Endothelial cell (in vitro differentiated cells): ENCODE data around the gene NAA50. TPM values are rescaled to one million over a fixed set of nuclear protein-coding genes. Genes with fewer than 3 reads are reported as not detected.

Source experiments
- DNase-seq: peaks from one replicate; pipeline ENCODE4 v3.0.0; 2021; ENCODE audit warnings: low spot score
- H3K27ac Mint-ChIP-seq: one replicate; pipeline ENCODE4 v1.8.0; 2021; ENCODE audit warnings: mixed read lengths, inconsistent platforms; ENCODE audit not compliant: unreplicated experiment
- H3K27me3 Mint-ChIP-seq: one replicate; pipeline ENCODE4 v1.8.0; 2021; ENCODE audit warnings: mild to moderate bottlenecking, moderate library complexity, mixed read lengths, inconsistent platforms; ENCODE audit not compliant: unreplicated experiment
- H3K36me3 Mint-ChIP-seq: one replicate; pipeline ENCODE4 v1.8.0; 2021; ENCODE audit warnings: mild to moderate bottlenecking, low read depth, mixed read lengths, inconsistent platforms; ENCODE audit not compliant: unreplicated experiment
- H3K4me1 Mint-ChIP-seq: one replicate; pipeline ENCODE4 v1.8.0; 2021; ENCODE audit warnings: mild to moderate bottlenecking, mixed read lengths, inconsistent platforms; ENCODE audit not compliant: unreplicated experiment
- H3K4me3 Mint-ChIP-seq: one replicate; pipeline ENCODE4 v1.8.0; 2021; ENCODE audit warnings: mild to moderate bottlenecking, mixed read lengths, inconsistent platforms; ENCODE audit not compliant: unreplicated experiment
- H3K9me3 Mint-ChIP-seq: one replicate; pipeline ENCODE4 v1.8.0; 2021; ENCODE audit warnings: mixed read lengths, inconsistent platforms; ENCODE audit not compliant: unreplicated experiment
- CTCF ChIP-seq: fragments of 200-600 bp; sonication (generic); IDR thresholded peaks from one replicate; pipeline ENCODE4 v1.5.0; 2021; ENCODE audit warnings: antibody characterized with exemption; ENCODE audit not compliant: unreplicated experiment
- total RNA-seq: library from RNA; stranded (reverse); fragmentation: NEBNext Ultra II Directional; extraction: Animal tissue kit (Norgen Biotek cat#: 25700); gene quantifications from one replicate; pipeline ENCODE4 v1.2.1, GENCODE V29; 2021; ENCODE audit not compliant: unreplicated experiment

The NAA50 gene
- total RNA-seq, 1 donor from 2014 or later: 76.7 TPM

GRCh38 chr3:113685124-113685523, 60.9 kb downstream of the NAA50 start:
- no peak for DNase-seq
- no peak for TF ChIP-seq CTCF
- Mint-ChIP-seq H3K4me3 (peak overlapping the region; percentile 29), H3K36me3 (peaks cover 8% of the 10 kb centered on the region), H3K27ac (no peak overlapping the region), H3K27me3 (no peaks in the 10 kb centered on the region), H3K9me3 (no peaks in the 10 kb centered on the region), H3K4me1 (no peaks in the 10 kb centered on the region)

GRCh38 chr3:113684271-113684819, 61.7 kb downstream of the NAA50 start:
- Mint-ChIP-seq H3K27ac (no peak overlapping the region), H3K4me3 (no peak overlapping the region), H3K4me1 (no peaks in the 10 kb centered on the region), H3K9me3 (no peaks in the 10 kb centered on the region), H3K27me3 (no peaks in the 10 kb centered on the region), H3K36me3 (peaks cover 8% of the 10 kb centered on the region)
- TF ChIP-seq CTCF: no peak
- no peak for DNase-seq

- TF ChIP-seq CTCF: no peak
- no peak overlapping the region for H3K27ac Mint-ChIP-seq
- peaks cover 16% of the 10 kb centered on the region for H3K36me3 Mint-ChIP-seq
- no peaks in the 10 kb centered on the region for H3K27me3 Mint-ChIP-seq
- H3K9me3 Mint-ChIP-seq: no peaks in the 10 kb centered on the region
- peaks cover 3% of the 10 kb centered on the region for H3K4me1 Mint-ChIP-seq
- H3K4me3 Mint-ChIP-seq: no peak overlapping the region
- DNase-seq: no peak
These were observed 67.3 kb downstream of the NAA50 start for GRCh38 chr3:113678773-113679172.

DNA sequence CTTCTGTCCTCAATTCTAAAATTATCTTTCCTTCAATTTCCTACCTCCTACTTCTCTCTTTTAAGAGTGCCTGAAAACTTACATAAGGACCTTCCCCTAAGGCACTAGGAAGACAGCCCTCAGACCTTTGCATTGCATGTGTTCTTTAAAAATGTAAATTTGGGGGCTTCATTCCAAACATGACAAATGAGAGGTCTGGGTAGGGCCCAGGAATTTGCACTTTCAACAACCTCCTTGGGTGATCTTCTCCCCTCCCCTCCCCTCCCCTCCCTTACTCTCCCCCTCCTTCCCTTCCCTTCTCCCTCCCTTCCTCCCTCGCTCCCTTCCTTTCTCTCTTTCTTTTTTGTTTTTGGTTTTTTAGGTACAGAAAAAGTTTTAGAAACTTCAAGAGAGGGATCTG, 68.3 kb downstream of the NAA50 start:
- no peak for DNase-seq
- no peaks in the 10 kb centered on the region for H3K9me3 Mint-ChIP-seq
- peaks cover 16% of the 10 kb centered on the region for H3K36me3 Mint-ChIP-seq
- H3K4me1 Mint-ChIP-seq: peaks cover 3% of the 10 kb centered on the region
- H3K27ac Mint-ChIP-seq: no peak overlapping the region
- no peak for TF ChIP-seq CTCF
- no peak overlapping the region for H3K4me3 Mint-ChIP-seq
- no peaks in the 10 kb centered on the region for H3K27me3 Mint-ChIP-seq

DNA sequence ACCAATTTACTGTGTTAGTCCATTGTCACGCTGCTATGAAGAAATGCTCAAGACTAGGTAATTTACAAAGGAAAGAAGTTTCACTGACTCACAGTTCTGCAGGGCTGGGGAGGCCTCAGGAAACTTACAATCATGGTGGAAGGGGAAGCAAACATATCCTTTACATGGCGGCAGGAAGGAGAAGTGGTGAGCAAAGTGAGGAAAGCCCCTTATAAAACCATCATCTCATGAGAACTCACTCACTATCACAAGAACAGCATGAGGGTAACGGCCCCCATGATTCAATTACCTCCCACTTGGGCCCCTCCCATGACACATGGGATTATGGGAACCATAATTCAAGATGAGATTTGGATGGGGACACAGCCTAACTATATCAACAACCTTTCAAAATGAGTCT, 69.8 kb downstream of the NAA50 start:
- DNase-seq: no peak

More for the DNA sequence above, 69.8 kb downstream of the NAA50 start:
- Mint-ChIP-seq H3K27ac (no peak overlapping the region), H3K27me3 (no peaks in the 10 kb centered on the region), H3K4me3 (peak overlapping the region; percentile 40), H3K9me3 (no peaks in the 10 kb centered on the region), H3K4me1 (peaks cover 3% of the 10 kb centered on the region), H3K36me3 (peaks cover 16% of the 10 kb centered on the region)
- TF ChIP-seq CTCF: no peak
